ENCODE measurements around the gene TMEM106C. TPM values are rescaled to one million over a fixed set of nuclear protein-coding genes. Genes with fewer than 3 reads are reported as not detected.
A peak's percentile ranks its signal among the peaks of the same experiment; 100 is the strongest.

The TMEM106C gene
- total and polyA plus RNA-seq, 9 of the 15 experiments (the other 6 are each of a cell fraction or from before 2014, with no cell fraction given): 37.6 to 183 (median 57.2) TPM

DNA sequence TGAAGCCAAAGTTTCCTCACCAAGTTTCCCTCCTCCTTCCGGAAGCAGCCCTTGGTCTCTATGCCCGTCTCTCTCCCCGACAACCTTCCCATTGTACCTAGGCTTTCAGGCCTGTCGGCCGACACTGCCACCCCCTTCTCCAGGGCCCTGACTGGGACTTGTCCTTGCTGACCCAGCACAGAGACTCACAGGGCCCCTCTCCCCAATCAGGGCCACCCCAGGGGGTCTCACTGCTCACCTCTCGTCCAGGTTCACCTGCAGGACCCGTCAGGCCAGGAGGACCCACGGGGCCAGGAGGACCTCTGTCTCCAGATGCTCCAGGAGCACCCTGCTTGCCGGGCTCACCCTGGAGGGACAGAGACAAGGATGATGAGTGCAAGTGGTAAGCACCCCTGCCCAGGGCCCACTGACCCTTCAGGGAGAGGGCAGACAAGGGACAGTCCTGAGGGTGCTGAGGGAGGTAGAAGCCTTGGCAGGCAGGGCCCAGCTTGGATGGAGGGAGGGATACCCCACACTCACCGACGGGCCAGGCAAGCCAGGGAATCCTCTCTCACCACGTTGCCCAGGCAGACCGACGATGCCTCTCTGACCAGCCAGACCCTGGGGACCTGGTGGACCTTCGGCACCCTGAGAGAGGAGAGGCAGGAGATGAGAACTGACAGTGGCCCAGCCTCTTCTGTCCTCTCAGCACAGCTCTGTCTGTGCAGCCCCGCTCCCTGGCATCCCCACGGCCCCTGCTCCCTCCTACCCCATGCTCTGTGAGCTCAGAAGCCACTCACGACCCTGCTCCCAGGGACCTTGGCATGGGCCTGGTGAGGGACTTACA is 14.6 kb downstream of the TMEM106C start:
- H2AFZ ChIP-seq (ENCODE audit: low read depth, low read length): no peak overlapping the region
- peaks cover 0 to 16% of the 10 kb centered on the region in 2 experiments; a peak in 2 of 5 replicates for H3K4me1 ChIP-seq (replicated peaks in 1 of 2; ENCODE audit: control insufficient read depth in 2 of 2, insufficient read depth in 2 of 2, low read length in 2 of 2)
- FAIRE-seq (no peak), ATAC-seq (no peak), DNase-seq (ENCODE audit: extremely low read depth in 1 of 4, low spot score in 3 of 4) (no peak)
- peak overlapping the region in 1 of 2 experiments; percentile 37; a peak in 2 of 4 replicates for H3K9ac ChIP-seq (ENCODE audit: insufficient read depth in 1 of 2, low read depth in 2 of 2, low read length in 2 of 2)
- no peak overlapping the region for H3K4me2 ChIP-seq (ENCODE audit: insufficient read depth, low read length)
- in situ Hi-C loops (cut with MboI): no loop called here
- TF ChIP-seq MXI1 (IDR thresholded peaks at IDR 0.05; ENCODE audit: low read depth, low read length): no peak
- no peak for TF ChIP-seq ETV1 (tag; conservative IDR thresholded peaks at IDR 0.05; ENCODE audit: low read depth)
- no peak for TF ChIP-seq NFIX (CRISPR knock-in tag; IDR thresholded peaks at IDR 0.05; ENCODE audit: low read depth)
- no peak for TF ChIP-seq RFX5 (IDR thresholded peaks at IDR 0.05; ENCODE audit: low read depth, low read length)
- TF ChIP-seq TEAD2 (tag; IDR thresholded peaks at IDR 0.05): no peak
- no peak for TF ChIP-seq ZNF75A (CRISPR knock-in tag; IDR thresholded peaks at IDR 0.05)
- TF ChIP-seq PCBP1 (IDR thresholded peaks at IDR 0.05; ENCODE audit: low read depth, low read length, poor library complexity, severe bottlenecking): no peak
- TF ChIP-seq, protein P1, sequence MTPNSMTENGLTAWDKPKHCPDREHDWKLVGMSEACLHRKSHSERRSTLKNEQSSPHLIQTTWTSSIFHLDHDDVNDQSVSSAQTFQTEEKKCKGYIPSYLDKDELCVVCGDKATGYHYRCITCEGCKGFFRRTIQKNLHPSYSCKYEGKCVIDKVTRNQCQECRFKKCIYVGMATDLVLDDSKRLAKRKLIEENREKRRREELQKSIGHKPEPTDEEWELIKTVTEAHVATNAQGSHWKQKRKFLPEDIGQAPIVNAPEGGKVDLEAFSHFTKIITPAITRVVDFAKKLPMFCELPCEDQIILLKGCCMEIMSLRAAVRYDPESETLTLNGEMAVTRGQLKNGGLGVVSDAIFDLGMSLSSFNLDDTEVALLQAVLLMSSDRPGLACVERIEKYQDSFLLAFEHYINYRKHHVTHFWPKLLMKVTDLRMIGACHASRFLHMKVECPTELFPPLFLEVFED (CRISPR knock-in tag; conservative IDR thresholded peaks at IDR 0.05): no peak
- TF ChIP-seq DNMT1 (IDR thresholded peaks at IDR 0.05): no peak
- no peak for TF ChIP-seq GTF2E2 (tag; IDR thresholded peaks at IDR 0.05)
- TF ChIP-seq CBFB (CRISPR knock-in tag; IDR thresholded peaks at IDR 0.05): no peak
- TF ChIP-seq, protein P2, sequence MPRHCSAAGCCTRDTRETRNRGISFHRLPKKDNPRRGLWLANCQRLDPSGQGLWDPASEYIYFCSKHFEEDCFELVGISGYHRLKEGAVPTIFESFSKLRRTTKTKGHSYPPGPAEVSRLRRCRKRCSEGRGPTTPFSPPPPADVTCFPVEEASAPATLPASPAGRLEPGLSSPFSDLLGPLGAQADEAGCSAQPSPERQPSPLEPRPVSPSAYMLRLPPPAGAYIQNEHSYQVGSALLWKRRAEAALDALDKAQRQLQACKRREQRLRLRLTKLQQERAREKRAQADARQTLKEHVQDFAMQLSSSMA (CRISPR knock-in tag; IDR thresholded peaks at IDR 0.05): no peak
- no peak for TF ChIP-seq CHD2 (IDR thresholded peaks at IDR 0.05; ENCODE audit: low read depth, low read length)
- no peak for TF ChIP-seq HDAC1 (IDR thresholded peaks at IDR 0.05)
- H3K9me3 ChIP-seq (replicated peaks; ENCODE audit: control insufficient read depth, insufficient read depth, low read depth, low read length): no peaks in the 10 kb centered on the region; the same call in 1 of the 2 replicates
- no peak overlapping the region for H3K27ac ChIP-seq (ENCODE audit: extremely low read depth, low read depth, low read length)
- H3K79me2 ChIP-seq (ENCODE audit: control insufficient read depth, insufficient read depth, low read length): no peaks in the 10 kb centered on the region
- CTCF ChIA-PET (ENCODE audit: low intra/inter-chr PET ratio): no interaction called here
- no peak overlapping the region for H3K4me3 ChIP-seq
- H3K9me1 ChIP-seq (ENCODE audit: control insufficient read depth, insufficient read depth, low read length): peaks cover 3% of the 10 kb centered on the region
- H3K27me3 ChIP-seq (ENCODE audit: control insufficient read depth in 2 of 2, insufficient read depth in 2 of 2, low read length in 2 of 2): peaks cover 44 to 99% of the 10 kb centered on the region in 2 experiments
- peaks cover 7% of the 10 kb centered on the region; the same call in 1 of the 2 replicates for H4K20me1 ChIP-seq (replicated peaks; ENCODE audit: control insufficient read depth, insufficient read depth, low read length)
- no TSS peak for BruUV-seq (replicated peaks)
- WGBS (ENCODE audit: insufficient coverage, low coverage, missing lambda C conversion rate): 10% methylated on average over 15 of the region's 18 CpGs
- intact Hi-C loops (cut with micrococcal nuclease): no loop called here
- POLR2A ChIA-PET: no interaction called here
- no peaks in the 10 kb centered on the region for H3K36me3 ChIP-seq (ENCODE audit: control insufficient read depth, insufficient read depth, low read length)
